HEK293 (cell line): ENCODE results near the gene STPG3.

Experiments used
- BCL6B ChIP-seq: fragments of 450-650 bp; formaldehyde crosslinking; IDR thresholded peaks from 2 replicates; pipeline ENCODE4 v1.5.1; 2017; ENCODE audit warnings: missing biosample characterization, missing genetic modification characterization
- GLIS2 ChIP-seq: fragments of 450-650 bp; formaldehyde crosslinking; IDR thresholded peaks from 2 replicates; pipeline ENCODE4 v1.5.1; 2016; ENCODE audit warnings: missing biosample characterization, missing genetic modification characterization
- PATZ1 ChIP-seq: fragments of 450-650 bp; formaldehyde crosslinking; IDR thresholded peaks from 2 replicates; pipeline ENCODE4 v1.5.1; 2016; ENCODE audit warnings: missing biosample characterization, missing genetic modification characterization
- PRDM10 ChIP-seq: fragments of 450-650 bp; formaldehyde crosslinking; IDR thresholded peaks from 2 replicates; pipeline ENCODE4 v1.5.1; 2016; ENCODE audit warnings: missing biosample characterization, missing genetic modification characterization
- PRDM4 ChIP-seq: fragments of 450-650 bp; formaldehyde crosslinking; IDR thresholded peaks from 2 replicates; pipeline ENCODE4 v1.5.1; 2017; ENCODE audit warnings: missing biosample characterization, missing genetic modification characterization
- PRDM6 ChIP-seq: fragments of 450-650 bp; formaldehyde crosslinking; IDR thresholded peaks from 2 replicates; pipeline ENCODE4 v1.5.1; 2017; ENCODE audit warnings: missing biosample characterization, missing genetic modification characterization
- SP3 ChIP-seq: fragments of 450-650 bp; formaldehyde crosslinking; IDR thresholded peaks from 2 replicates; pipeline ENCODE4 v1.5.1; 2016; ENCODE audit warnings: missing biosample characterization, missing genetic modification characterization
- ZEB2 ChIP-seq: fragments of 450-650 bp; formaldehyde crosslinking; IDR thresholded peaks from 2 replicates; pipeline ENCODE4 v1.5.1; 2016; ENCODE audit warnings: missing biosample characterization, missing genetic modification characterization
- ZNF184 ChIP-seq: fragments of 450-650 bp; IDR thresholded peaks from 2 replicates; pipeline ENCODE4 v1.5.1; 2018; ENCODE audit warnings: missing biosample characterization, mild to moderate bottlenecking, missing genetic modification characterization
- ZNF2 ChIP-seq: fragments of 450-650 bp; formaldehyde crosslinking; IDR thresholded peaks from 2 replicates; pipeline ENCODE4 v1.5.1; 2016; ENCODE audit warnings: missing biosample characterization, missing genetic modification characterization
- ZNF341 ChIP-seq: fragments of 450-650 bp; formaldehyde crosslinking; IDR thresholded peaks from 2 replicates; pipeline ENCODE4; 2016; ENCODE audit warnings: low read depth, missing biosample characterization, missing genetic modification characterization
- ZNF362 ChIP-seq: fragments of 450-650 bp; formaldehyde crosslinking; IDR thresholded peaks from 2 replicates; pipeline ENCODE4 v1.5.1; 2016; ENCODE audit warnings: missing biosample characterization, missing genetic modification characterization
- ZNF398 ChIP-seq: fragments of 450-650 bp; formaldehyde crosslinking; IDR thresholded peaks from 2 replicates; pipeline ENCODE4 v1.5.1; 2017; ENCODE audit warnings: missing biosample characterization, missing genetic modification characterization
- ZNF449 ChIP-seq: fragments of 450-650 bp; formaldehyde crosslinking; IDR thresholded peaks from 2 replicates; pipeline ENCODE4 v1.5.1; 2017; ENCODE audit warnings: missing biosample characterization, mild to moderate bottlenecking, missing genetic modification characterization, moderate library complexity
- ZNF518A ChIP-seq: fragments of 450-650 bp; formaldehyde crosslinking; conservative IDR thresholded peaks from 2 replicates; pipeline ENCODE4 v1.5.1; 2016; ENCODE audit warnings: low read depth, missing biosample characterization, missing genetic modification characterization
- ZNF600 ChIP-seq: fragments of 450-650 bp; formaldehyde crosslinking; IDR thresholded peaks from 2 replicates; pipeline ENCODE4 v1.5.1; 2016; ENCODE audit warnings: missing biosample characterization, missing genetic modification characterization

The STPG3 gene

GRCh38 chr9:137300567-137301080 is 49.5 kb downstream of the STPG3 start (continued):
- peak; percentile 33; the same call in 1 of the 2 replicates for TF ChIP-seq PRDM4
- TF ChIP-seq BCL6B (tag by site-specific recombination): no peak
- peak; percentile 99 for TF ChIP-seq PRDM10 (tag by site-specific recombination)
- peak; percentile 90 for TF ChIP-seq PATZ1
- peak; percentile 40; the same call in 1 of the 2 replicates for TF ChIP-seq PRDM6 (tag by site-specific recombination)
- TF ChIP-seq ZNF398 (tag by site-specific recombination): peak; percentile 96
- TF ChIP-seq ZNF449 (tag by site-specific recombination): no peak
- peak; percentile 73 for TF ChIP-seq ZNF362 (tag by site-specific recombination)
- TF ChIP-seq ZNF518A (tag by site-specific recombination): no peak
- 0 out of 2 replicates have a peak, but pooled peaks have one; percentile 21 for TF ChIP-seq ZNF2 (tag by site-specific recombination)
- 0 out of 2 replicates have a peak, but pooled peaks have one; percentile 29 for TF ChIP-seq ZNF184 (tag by site-specific recombination)
- TF ChIP-seq ZEB2 (tag by site-specific recombination): peak; percentile 82
- peak; percentile 94 for TF ChIP-seq ZNF341 (tag by site-specific recombination)
- TF ChIP-seq SP3: peak; percentile 42; the same call in 1 of the 2 replicates
- peak; percentile 57 for TF ChIP-seq GLIS2 (tag by site-specific recombination)
- 0 out of 2 replicates have a peak, but pooled peaks have one; percentile 32 for TF ChIP-seq ZNF600 (tag by site-specific recombination)
